Liver (tissue), 9 donors: ENCODE results near the gene SERPINA5. TPM values are rescaled to one million over a fixed set of nuclear protein-coding genes. Genes with fewer than 3 reads are reported as not detected.

Source experiments
- DNase-seq: peaks from one replicate; pipeline ENCODE4 v3.0.0-alpha.2; 2017; ENCODE audit warnings: low spot score
- H3K27ac ChIP-seq, 2 donors: one replicate each; pipeline ENCODE4 v1.7.0; 2013; ENCODE audit warnings: inconsistent platforms in 2 of 2, low read length in 2 of 2, control low read depth in 1 of 2, low read depth in 1 of 2, mild to moderate bottlenecking in 1 of 2
- H3K27me3 ChIP-seq, 4 donors: one replicate each; pipeline versions ENCODE4 v1.6.1 to v1.7.0; 2013; ENCODE audit warnings: low read length in 3 of 4, inconsistent platforms in 1 of 4, mild to moderate bottlenecking in 1 of 4, moderate library complexity in 1 of 4; ENCODE audit not compliant: control insufficient read depth in 4 of 4, insufficient read depth in 4 of 4
- H3K36me3 ChIP-seq, 4 donors: one replicate each; pipeline versions ENCODE4 v1.6.1 to v1.7.0; 2013; ENCODE audit warnings: low read length in 3 of 4, mild to moderate bottlenecking in 3 of 4, low read depth in 1 of 4, moderate library complexity in 1 of 4; ENCODE audit not compliant: control insufficient read depth in 4 of 4, insufficient read depth in 3 of 4
- H3K4me1 ChIP-seq, 4 donors: one replicate each; pipeline versions ENCODE4 v1.6.1 to v1.7.0; 2013; ENCODE audit warnings: low read length in 3 of 4, mild to moderate bottlenecking in 3 of 4, moderate library complexity in 1 of 4; ENCODE audit not compliant: control insufficient read depth in 4 of 4, insufficient read depth in 4 of 4
- H3K4me3 ChIP-seq, 3 donors: one replicate each; pipeline versions ENCODE4 v1.6.1 to v1.7.0; 2013; ENCODE audit warnings: low read length in 3 of 3, control low read depth in 1 of 3, low read depth in 1 of 3, mild to moderate bottlenecking in 1 of 3
- H3K9ac ChIP-seq, 2 donors: one replicate each; pipeline ENCODE4 v1.7.0; 2013; ENCODE audit warnings: low read length in 2 of 2, mild to moderate bottlenecking in 2 of 2, moderate library complexity in 2 of 2, control low read depth in 1 of 2, low read depth in 1 of 2
- H3K9me3 ChIP-seq, 4 donors: one replicate each; pipeline versions ENCODE4 v1.6.1 to v1.7.0; 2013; ENCODE audit warnings: low read length in 3 of 4; ENCODE audit not compliant: control insufficient read depth in 4 of 4
- ATF3 ChIP-seq: IDR thresholded peaks from 2 replicates; pipeline ENCODE4 v1.6.1; 2016; ENCODE audit warnings: antibody characterized with exemption
- EGR1 ChIP-seq, 2 donors: IDR thresholded peaks; 2 replicates each; pipeline ENCODE4 v1.6.1; 2016 to 2018; ENCODE audit warnings: antibody characterized with exemption in 2 of 2, low read depth in 2 of 2
- FOXA1 ChIP-seq: IDR thresholded peaks from 2 replicates; pipeline ENCODE4 v1.6.1; 2016; ENCODE audit warnings: antibody characterized with exemption
- FOXA2 ChIP-seq: IDR thresholded peaks from 2 replicates; pipeline ENCODE4 v1.6.1; 2016; ENCODE audit warnings: antibody characterized with exemption
- GABPA ChIP-seq, 2 donors: IDR thresholded peaks in 1 of 2; conservative IDR thresholded peaks in 1 of 2; 2 replicates each; pipeline ENCODE4 v1.6.1; 2016; ENCODE audit warnings: antibody characterized with exemption in 2 of 2, mild to moderate bottlenecking in 1 of 2, moderate library complexity in 1 of 2
- HNF4A ChIP-seq, 2 donors: conservative IDR thresholded peaks; 2 replicates each; pipeline ENCODE4 v1.6.1; 2016; ENCODE audit warnings: antibody characterized with exemption in 2 of 2, mild to moderate bottlenecking in 2 of 2
- HNF4G ChIP-seq: IDR thresholded peaks from 2 replicates; pipeline ENCODE4 v1.6.1; 2016; ENCODE audit warnings: antibody characterized with exemption
- JUND ChIP-seq, 2 donors: IDR thresholded peaks; 2 replicates each; pipeline ENCODE4 v1.6.1; 2016; ENCODE audit warnings: antibody characterized with exemption in 2 of 2
- NR2F2 ChIP-seq: IDR thresholded peaks from 2 replicates; pipeline ENCODE4 v1.6.1; 2016; ENCODE audit warnings: antibody characterized with exemption
- RAD21 ChIP-seq, 2 donors: IDR thresholded peaks; 2 replicates each; pipeline ENCODE4 v1.6.1; 2016; ENCODE audit warnings: antibody characterized with exemption in 2 of 2, mild to moderate bottlenecking in 2 of 2
- RXRA ChIP-seq, 2 donors: IDR thresholded peaks; 2 replicates each; pipeline ENCODE4 v1.6.1; 2017 to 2018; ENCODE audit warnings: antibody characterized with exemption in 2 of 2, mild to moderate bottlenecking in 1 of 2
- SP1 ChIP-seq: IDR thresholded peaks from 2 replicates; pipeline ENCODE4 v1.6.1; 2018; ENCODE audit warnings: antibody characterized with exemption, mild to moderate bottlenecking
- TAF1 ChIP-seq: conservative IDR thresholded peaks from 2 replicates; pipeline ENCODE4 v1.6.1; 2016; ENCODE audit warnings: antibody characterized with exemption, mild to moderate bottlenecking
- YY1 ChIP-seq: IDR thresholded peaks from 2 replicates; pipeline ENCODE4 v1.6.1; 2016; ENCODE audit warnings: antibody characterized with exemption, mild to moderate bottlenecking
- WGBS: extraction: QIAGEN DNeasy Blood & Tissue Kit; methylation state at CpG from one replicate; pipeline ENCODE4 v1.1.7; 2013; 5-methylcytosine and 5-hydroxymethylcytosine counted together
- polyA plus RNA-seq, 2 donors: library from polyadenylated mRNA; stranded (reverse) in 1 of 2; unstranded in 1 of 2; fragments of 200-250 nt in 1 of 2; fragments of >200 nt in 1 of 2; fragmentation: Nextera tagmentation in 1 of 2; extraction: Ambion mirVana in 1 of 2; gene quantifications; one replicate each; pipeline versions ENCODE4 v1.2.1 to v1.2.3, GENCODE V29; 2013 to 2015
- total RNA-seq, 2 donors: library from RNA; depleted of rRNA; stranded (reverse); fragments of >200 nt; gene quantifications; one replicate each; pipeline ENCODE4 v1.2.3, GENCODE V29; 2014
- TF ChIP-seq, protein P1 (sequence below): IDR thresholded peaks from 2 replicates; pipeline ENCODE4 v1.6.1; 2016; ENCODE audit warnings: antibody characterized with exemption, mild to moderate bottlenecking
- TF ChIP-seq, protein P2 (sequence below): IDR thresholded peaks from 2 replicates; pipeline ENCODE4 v1.6.1; 2016; ENCODE audit warnings: antibody characterized with exemption
- TF ChIP-seq, protein P3 (sequence below): fragments of 150-350 bp; IDR thresholded peaks from 2 replicates; pipeline ENCODE4 v1.5.1; 2017; ENCODE audit warnings: improper control_type of control experiment, low read depth, low read length; ENCODE audit not compliant: missing input control
- TF ChIP-seq, protein P4 (sequence below): IDR thresholded peaks from 2 replicates; pipeline ENCODE4 v1.6.1; 2016; ENCODE audit warnings: antibody characterized with exemption
- donor health status: healthy.
- donor health status: healthy.
- donor health status: healthy.
- donor health status: healthy.
- donor health status: healthy.

The SERPINA5 gene
- total and polyA plus RNA-seq, 4 donors = 37.0 to 250 (median 84.0) TPM

DNA sequence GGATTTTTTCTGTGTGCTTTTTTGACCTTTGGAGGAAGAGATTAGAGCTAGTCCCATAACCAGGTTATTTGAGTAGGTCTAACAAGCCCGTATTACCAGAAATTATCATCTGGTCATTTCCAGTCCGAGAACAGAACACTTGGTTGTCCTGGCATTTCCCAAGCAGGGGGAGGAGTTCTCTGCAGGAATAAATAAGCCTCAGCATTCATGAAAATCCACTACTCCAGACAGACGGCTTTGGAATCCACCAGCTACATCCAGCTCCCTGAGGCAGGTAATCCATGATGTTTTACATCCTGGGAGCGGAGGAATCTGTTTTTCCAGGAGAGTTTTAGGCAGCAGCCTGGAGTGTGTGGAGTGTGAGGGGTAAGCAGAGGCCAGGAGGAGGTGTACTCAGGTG, 30.9 kb downstream of the SERPINA5 start, which contains the start of gene SERPINA3:
SERPINA3 (plus strand) TSS at position 218 of the 400 bp plus-strand sequence. CDS start 2,051 bp downstream, outside the sequence.
- Histone ChIP-seq H3K9me3 (no peaks in the 10 kb centered on the region), H3K4me3 (peak within 1 kb of the TSS; percentile 60 to 99 (median 75)), H3K9ac (peak within 1 kb of the TSS; percentile 30 to 89), H3K36me3 (peaks cover 4 to 45% (median 24%) of the 10 kb centered on the region in 4 donors), H3K27ac (peak within 1 kb of the TSS; percentile 76 to 80), H3K27me3 (no peaks in the 10 kb centered on the region), H3K4me1 (peaks cover 3 to 38% (median 13%) of the 10 kb centered on the region in 4 donors)
- 18% methylated on average over 4 of the region's 4 CpGs for WGBS
- no peak for DNase-seq
- peak; percentile 53 for TF ChIP-seq NR2F2
- TF ChIP-seq ATF3 = peak; percentile 67
- TF ChIP-seq SP1 = peak; percentile 87
- TF ChIP-seq JUND (IDR thresholded peaks at IDR 0.05) = peak; percentile 31 to 75
- peak; percentile 73 to 84 for TF ChIP-seq RXRA (IDR thresholded peaks at IDR 0.05)
- peak; percentile 65 to 77 for TF ChIP-seq HNF4A (conservative IDR thresholded peaks at IDR 0.05)
- peak in 1 of 2 donors; percentile 64 for TF ChIP-seq EGR1 (IDR thresholded peaks at IDR 0.05; ENCODE audit: low read depth in 2 of 2)
- TF ChIP-seq, protein P1, sequence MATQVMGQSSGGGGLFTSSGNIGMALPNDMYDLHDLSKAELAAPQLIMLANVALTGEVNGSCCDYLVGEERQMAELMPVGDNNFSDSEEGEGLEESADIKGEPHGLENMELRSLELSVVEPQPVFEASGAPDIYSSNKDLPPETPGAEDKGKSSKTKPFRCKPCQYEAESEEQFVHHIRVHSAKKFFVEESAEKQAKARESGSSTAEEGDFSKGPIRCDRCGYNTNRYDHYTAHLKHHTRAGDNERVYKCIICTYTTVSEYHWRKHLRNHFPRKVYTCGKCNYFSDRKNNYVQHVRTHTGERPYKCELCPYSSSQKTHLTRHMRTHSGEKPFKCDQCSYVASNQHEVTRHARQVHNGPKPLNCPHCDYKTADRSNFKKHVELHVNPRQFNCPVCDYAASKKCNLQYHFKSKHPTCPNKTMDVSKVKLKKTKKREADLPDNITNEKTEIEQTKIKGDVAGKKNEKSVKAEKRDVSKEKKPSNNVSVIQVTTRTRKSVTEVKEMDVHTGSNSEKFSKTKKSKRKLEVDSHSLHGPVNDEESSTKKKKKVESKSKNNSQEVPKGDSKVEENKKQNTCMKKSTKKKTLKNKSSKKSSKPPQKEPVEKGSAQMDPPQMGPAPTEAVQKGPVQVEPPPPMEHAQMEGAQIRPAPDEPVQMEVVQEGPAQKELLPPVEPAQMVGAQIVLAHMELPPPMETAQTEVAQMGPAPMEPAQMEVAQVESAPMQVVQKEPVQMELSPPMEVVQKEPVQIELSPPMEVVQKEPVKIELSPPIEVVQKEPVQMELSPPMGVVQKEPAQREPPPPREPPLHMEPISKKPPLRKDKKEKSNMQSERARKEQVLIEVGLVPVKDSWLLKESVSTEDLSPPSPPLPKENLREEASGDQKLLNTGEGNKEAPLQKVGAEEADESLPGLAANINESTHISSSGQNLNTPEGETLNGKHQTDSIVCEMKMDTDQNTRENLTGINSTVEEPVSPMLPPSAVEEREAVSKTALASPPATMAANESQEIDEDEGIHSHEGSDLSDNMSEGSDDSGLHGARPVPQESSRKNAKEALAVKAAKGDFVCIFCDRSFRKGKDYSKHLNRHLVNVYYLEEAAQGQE = peak; percentile 89
- TF ChIP-seq, protein P2, sequence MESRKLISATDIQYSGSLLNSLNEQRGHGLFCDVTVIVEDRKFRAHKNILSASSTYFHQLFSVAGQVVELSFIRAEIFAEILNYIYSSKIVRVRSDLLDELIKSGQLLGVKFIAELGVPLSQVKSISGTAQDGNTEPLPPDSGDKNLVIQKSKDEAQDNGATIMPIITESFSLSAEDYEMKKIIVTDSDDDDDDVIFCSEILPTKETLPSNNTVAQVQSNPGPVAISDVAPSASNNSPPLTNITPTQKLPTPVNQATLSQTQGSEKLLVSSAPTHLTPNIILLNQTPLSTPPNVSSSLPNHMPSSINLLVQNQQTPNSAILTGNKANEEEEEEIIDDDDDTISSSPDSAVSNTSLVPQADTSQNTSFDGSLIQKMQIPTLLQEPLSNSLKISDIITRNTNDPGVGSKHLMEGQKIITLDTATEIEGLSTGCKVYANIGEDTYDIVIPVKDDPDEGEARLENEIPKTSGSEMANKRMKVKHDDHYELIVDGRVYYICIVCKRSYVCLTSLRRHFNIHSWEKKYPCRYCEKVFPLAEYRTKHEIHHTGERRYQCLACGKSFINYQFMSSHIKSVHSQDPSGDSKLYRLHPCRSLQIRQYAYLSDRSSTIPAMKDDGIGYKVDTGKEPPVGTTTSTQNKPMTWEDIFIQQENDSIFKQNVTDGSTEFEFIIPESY = peak; percentile 53
- TF ChIP-seq RAD21 (IDR thresholded peaks at IDR 0.05) = peak; percentile 35 to 53
- TF ChIP-seq FOXA2 = no peak
- TF ChIP-seq FOXA1 = no peak
- peak; percentile 63 for TF ChIP-seq YY1
- TF ChIP-seq, protein P3, sequence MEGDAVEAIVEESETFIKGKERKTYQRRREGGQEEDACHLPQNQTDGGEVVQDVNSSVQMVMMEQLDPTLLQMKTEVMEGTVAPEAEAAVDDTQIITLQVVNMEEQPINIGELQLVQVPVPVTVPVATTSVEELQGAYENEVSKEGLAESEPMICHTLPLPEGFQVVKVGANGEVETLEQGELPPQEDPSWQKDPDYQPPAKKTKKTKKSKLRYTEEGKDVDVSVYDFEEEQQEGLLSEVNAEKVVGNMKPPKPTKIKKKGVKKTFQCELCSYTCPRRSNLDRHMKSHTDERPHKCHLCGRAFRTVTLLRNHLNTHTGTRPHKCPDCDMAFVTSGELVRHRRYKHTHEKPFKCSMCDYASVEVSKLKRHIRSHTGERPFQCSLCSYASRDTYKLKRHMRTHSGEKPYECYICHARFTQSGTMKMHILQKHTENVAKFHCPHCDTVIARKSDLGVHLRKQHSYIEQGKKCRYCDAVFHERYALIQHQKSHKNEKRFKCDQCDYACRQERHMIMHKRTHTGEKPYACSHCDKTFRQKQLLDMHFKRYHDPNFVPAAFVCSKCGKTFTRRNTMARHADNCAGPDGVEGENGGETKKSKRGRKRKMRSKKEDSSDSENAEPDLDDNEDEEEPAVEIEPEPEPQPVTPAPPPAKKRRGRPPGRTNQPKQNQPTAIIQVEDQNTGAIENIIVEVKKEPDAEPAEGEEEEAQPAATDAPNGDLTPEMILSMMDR = no peak
- no peak for TF ChIP-seq GABPA (IDR thresholded peaks at IDR 0.05 in 1 of 2, conservative IDR thresholded peaks at IDR 0.05 in 1 of 2)
- TF ChIP-seq HNF4G = no peak
- TF ChIP-seq TAF1 = peak; percentile 98
- TF ChIP-seq, protein P4, sequence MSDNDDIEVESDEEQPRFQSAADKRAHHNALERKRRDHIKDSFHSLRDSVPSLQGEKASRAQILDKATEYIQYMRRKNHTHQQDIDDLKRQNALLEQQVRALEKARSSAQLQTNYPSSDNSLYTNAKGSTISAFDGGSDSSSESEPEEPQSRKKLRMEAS = peak; percentile 66
